MG63 (cell line): ENCODE data around the gene NHERF1. TPM values are rescaled to one million over a fixed set of nuclear protein-coding genes. Genes with fewer than 3 reads are reported as not detected.

ENCODE experiments used
- DNase-seq: peaks from one replicate; pipeline ENCODE4 v3.0.0-alpha.2; 2020
- H3K27me3 ChIP-seq: fragments of 250-450 bp; sonication (Bioruptor Pico); 2 replicates; pipeline ENCODE4 v1.5.1; 2020; ENCODE audit warnings: mild to moderate bottlenecking, moderate library complexity
- H3K36me3 ChIP-seq: fragments of 250-450 bp; sonication (Bioruptor Pico); 2 replicates; pipeline ENCODE4 v1.5.1; 2020; ENCODE audit warnings: mild to moderate bottlenecking, moderate library complexity
- H3K4me3 ChIP-seq: fragments of 250-450 bp; sonication (Bioruptor Pico); 2 replicates; pipeline ENCODE4 v1.5.1; 2020; ENCODE audit warnings: mild to moderate bottlenecking, moderate library complexity
- H3K9me3 ChIP-seq: fragments of 250-450 bp; sonication (Bioruptor Pico); 2 replicates; pipeline ENCODE4 v1.5.1; 2020; ENCODE audit warnings: mild to moderate bottlenecking, moderate library complexity
- total RNA-seq: library from RNA; depleted of rRNA; stranded (reverse); fragments of >200 nt; shearing (Covaris generic); gene quantifications from 2 replicates; pipeline ENCODE4 v1.2.3, GENCODE V29; 2014; ENCODE audit warnings: low replicate concordance

The NHERF1 gene
- total RNA-seq, 1 experiment from 2014 or later = 150 TPM

DNA sequence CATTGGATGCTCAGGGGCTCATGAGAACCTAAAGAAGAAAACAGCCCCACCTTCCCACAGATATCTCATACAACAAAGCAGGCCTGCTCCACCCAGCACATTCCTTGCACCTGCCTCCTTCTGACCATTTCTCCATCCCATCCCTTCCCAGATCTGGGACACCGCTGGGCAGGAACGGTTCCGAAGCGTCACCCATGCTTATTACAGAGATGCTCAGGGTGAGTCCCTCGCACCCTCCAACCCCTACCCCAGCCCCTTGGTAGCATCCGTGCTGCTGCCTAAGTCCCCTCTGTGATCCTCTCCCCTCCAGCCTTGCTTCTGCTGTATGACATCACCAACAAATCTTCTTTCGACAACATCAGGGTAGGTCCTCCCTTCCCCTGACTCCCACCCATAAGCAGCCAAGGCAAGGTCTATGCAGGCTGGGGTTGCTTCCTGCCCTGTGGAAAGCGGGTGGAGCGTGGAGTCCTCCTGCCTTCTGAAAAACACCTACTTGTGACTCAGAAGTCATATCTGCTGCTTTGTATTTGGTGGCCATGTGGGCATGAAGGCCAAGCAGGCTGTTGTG is 5.4 kb upstream of the NHERF1 start:
- no peaks in the 10 kb centered on the region for H3K9me3 ChIP-seq
- H3K27me3 ChIP-seq = peaks cover 2% of the 10 kb centered on the region; the same call in 1 of the 2 replicates
- H3K36me3 ChIP-seq = no peaks in the 10 kb centered on the region
- H3K4me3 ChIP-seq = no peak overlapping the region
- no peak for DNase-seq

- Histone ChIP-seq H3K9me3 (no peaks in the 10 kb centered on the region), H3K4me3 (no peak overlapping the region), H3K36me3 (no peaks in the 10 kb centered on the region), H3K27me3 (no peaks in the 10 kb centered on the region)
- DNase-seq = no peak
Observed at GRCh38 chr17:74743755-74744154, 4.7 kb upstream of the NHERF1 start.

GRCh38 chr17:74744349-74744713 is 4.1 kb upstream of the NHERF1 start:
- DNase-seq = no peak
- H3K9me3 ChIP-seq = no peaks in the 10 kb centered on the region
- H3K27me3 ChIP-seq = no peaks in the 10 kb centered on the region
- H3K36me3 ChIP-seq = peaks cover under 1% of the 10 kb centered on the region
- no peak overlapping the region for H3K4me3 ChIP-seq

DNA sequence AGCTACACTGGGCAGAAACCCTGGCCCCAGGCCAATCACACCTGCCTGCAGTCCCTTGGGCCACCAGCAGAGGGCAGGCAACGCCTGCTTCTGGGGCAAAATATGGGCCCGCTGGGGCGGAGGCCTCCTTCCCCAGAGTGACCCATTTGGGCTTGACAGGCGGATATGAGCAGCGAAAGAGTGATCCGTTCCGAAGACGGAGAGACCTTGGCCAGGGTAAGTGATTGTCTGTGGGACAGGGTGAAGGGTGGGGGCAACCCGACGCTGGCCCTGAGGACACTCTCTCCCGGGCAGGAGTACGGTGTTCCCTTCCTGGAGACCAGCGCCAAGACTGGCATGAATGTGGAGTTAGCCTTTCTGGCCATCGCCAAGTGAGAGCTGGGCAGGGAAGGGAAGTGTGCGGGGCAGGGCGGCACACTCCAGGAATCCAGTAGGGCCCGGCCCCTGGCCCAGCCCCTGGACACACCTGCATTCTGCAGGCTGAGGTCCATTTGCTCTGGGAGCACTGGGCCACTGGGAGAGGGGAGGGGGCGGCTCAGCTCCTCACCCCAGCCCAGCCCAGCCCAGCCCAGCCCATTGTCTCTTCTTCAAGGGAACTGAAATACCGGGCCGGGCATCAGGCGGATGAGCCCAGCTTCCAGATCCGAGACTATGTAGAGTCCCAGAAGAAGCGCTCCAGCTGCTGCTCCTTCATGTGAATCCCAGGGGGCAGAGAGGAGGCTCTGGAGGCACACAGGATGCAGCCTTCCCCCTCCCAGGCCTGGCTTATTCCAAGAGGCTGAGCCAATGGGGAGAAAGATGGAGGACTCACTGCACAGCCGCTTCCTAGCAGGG is 3.5 kb upstream of the NHERF1 start:
- peak; percentile 68 for DNase-seq
- no peaks in the 10 kb centered on the region for H3K9me3 ChIP-seq
- no peak overlapping the region for H3K4me3 ChIP-seq
- H3K36me3 ChIP-seq = peaks cover 7% of the 10 kb centered on the region
- H3K27me3 ChIP-seq = no peaks in the 10 kb centered on the region

GRCh38 chr17:74745548-74746177 is 2.8 kb upstream of the NHERF1 start:
- no peak for DNase-seq
- Histone ChIP-seq H3K4me3 (no peak overlapping the region), H3K36me3 (peaks cover 11% of the 10 kb centered on the region), H3K27me3 (no peaks in the 10 kb centered on the region), H3K9me3 (no peaks in the 10 kb centered on the region)

DNA sequence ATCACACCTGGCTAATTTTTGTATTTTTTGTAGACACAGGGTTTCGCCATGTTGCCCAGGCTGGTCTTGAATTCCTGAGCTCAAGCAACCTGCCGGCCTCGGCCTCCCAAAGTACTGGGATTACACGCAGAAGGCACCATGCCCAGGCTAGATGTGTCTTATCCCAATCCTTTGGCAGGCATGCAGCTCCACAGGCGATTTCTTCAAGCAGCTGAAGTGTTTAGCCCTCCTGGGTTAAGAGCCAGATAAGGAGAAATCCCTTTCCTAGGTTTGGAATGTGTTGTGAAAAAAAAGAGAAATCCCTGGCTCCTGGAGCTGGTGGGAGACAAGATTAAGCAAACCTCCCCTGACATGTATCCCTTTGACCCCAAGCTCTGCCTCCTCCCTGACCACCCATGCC is 2.1 kb upstream of the NHERF1 start:
- DNase-seq = peak; percentile 45
- Histone ChIP-seq H3K9me3 (no peaks in the 10 kb centered on the region), H3K27me3 (no peaks in the 10 kb centered on the region), H3K4me3 (no peak overlapping the region), H3K36me3 (peaks cover 18% of the 10 kb centered on the region)

DNA sequence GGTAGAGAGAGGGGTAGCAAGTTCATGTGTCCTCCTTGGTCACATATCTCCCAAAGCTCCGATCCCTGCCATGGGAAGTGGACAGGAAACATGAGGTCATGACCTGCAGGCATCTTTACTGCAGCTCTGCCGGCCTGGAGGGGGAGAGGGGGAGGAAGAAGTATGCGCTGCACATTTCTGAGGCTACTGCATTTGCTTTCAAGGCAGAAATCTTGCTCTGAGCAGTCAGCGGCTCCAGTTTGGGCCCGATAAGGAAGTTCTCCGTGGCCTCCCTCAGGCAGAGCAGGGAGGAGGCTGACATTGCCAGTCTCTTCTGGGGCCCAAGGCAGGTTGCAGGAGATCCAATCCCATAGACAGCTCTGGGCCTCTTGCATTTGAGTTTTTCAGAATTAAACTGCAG is 1.5 kb upstream of the NHERF1 start:
- peaks cover 19% of the 10 kb centered on the region for H3K36me3 ChIP-seq
- DNase-seq = no peak
- no peaks in the 10 kb centered on the region for H3K9me3 ChIP-seq
- no peaks in the 10 kb centered on the region for H3K27me3 ChIP-seq
- H3K4me3 ChIP-seq = no peak overlapping the region

DNA sequence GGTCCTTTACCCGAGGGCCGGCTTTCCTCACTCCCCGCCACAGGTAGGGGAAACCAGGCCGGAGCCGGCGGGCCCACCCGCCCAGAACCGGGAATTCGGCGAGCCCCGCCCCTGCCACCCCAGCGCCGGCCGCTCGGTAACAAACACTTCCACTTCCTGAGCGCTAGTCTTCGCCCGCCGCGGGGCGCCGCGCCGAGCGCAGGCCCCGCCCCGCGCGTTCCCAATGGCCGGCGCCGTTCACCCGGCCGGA is 224 bp upstream of the NHERF1 start:
- Histone ChIP-seq H3K36me3 (peaks cover 29% of the 10 kb centered on the region), H3K9me3 (no peaks in the 10 kb centered on the region), H3K4me3 (peak overlapping the region; percentile 99), H3K27me3 (no peaks in the 10 kb centered on the region)
- no peak for DNase-seq

GRCh38 chr17:74749279-74750038 is 1.0 kb downstream of the NHERF1 start:
- Histone ChIP-seq H3K9me3 (no peaks in the 10 kb centered on the region), H3K4me3 (peak overlapping the region; percentile 99), H3K36me3 (peaks cover 30% of the 10 kb centered on the region), H3K27me3 (no peaks in the 10 kb centered on the region)
- DNase-seq = no peak

GRCh38 chr17:74750039-74750326 is 1.6 kb downstream of the NHERF1 start:
- Histone ChIP-seq H3K9me3 (no peaks in the 10 kb centered on the region), H3K4me3 (peak overlapping the region; percentile 99), H3K27me3 (no peaks in the 10 kb centered on the region), H3K36me3 (peaks cover 35% of the 10 kb centered on the region)
- DNase-seq = no peak

DNA sequence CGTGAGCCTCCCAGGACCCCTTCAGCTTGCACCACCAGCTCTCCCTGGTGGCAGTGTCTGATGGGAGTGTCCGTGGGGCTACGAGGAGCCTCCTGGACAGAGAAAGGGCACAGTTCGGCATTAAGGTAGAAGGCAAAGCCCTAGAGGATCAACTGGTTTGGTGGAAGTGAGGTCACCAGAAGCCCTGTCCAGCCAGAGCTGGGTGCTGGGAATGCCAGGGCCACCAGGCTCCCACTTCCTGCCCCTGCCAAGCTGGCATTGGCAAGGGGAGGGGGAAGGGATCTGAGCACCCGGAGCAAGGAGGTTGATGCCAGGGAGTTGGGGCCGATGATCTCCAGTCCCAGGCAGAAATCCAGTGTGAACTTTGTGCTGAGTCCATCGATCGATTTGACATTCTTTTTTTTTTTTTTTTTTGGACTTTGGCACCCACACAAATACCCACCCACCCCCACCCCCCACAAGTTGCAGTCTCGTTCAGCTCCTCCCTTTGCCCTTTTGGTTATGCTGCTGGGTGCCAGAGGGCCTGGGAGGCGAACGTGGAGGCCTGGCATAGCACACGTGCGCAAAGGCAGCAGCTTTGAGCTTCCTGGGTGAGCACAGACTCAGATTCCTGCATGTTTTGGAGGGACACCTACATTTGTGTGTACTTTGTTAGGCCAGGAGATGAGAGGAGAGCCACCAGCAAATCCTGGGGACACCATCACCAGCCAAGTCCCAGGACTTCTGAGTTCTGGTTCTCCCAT is 2.1 kb downstream of the NHERF1 start:
- Histone ChIP-seq H3K27me3 (no peaks in the 10 kb centered on the region), H3K36me3 (peaks cover 40% of the 10 kb centered on the region), H3K9me3 (no peaks in the 10 kb centered on the region), H3K4me3 (peak overlapping the region; percentile 99)
- peak; percentile 88 for DNase-seq

DNA sequence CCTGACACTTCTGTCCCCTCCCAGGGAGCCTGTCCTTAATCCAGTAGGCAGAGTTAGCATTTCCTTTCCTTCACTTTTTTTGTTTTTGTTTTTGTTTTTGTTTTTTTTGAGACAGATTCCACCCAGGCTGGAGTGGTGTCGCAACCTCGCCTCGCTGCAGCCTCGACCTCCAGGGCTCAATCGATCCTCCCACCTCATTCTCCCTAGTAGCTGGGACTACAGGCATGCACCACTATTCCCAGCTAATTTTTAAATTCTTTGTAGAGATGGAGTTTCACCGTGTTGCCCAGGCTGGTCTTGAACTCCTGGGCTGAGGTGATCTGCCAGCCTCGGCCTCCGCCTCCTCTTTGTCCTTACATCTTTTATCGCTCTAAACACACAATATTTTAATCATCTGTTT is 4.0 kb downstream of the NHERF1 start:
- Histone ChIP-seq H3K4me3 (no peak overlapping the region), H3K36me3 (peaks cover 44% of the 10 kb centered on the region), H3K27me3 (no peaks in the 10 kb centered on the region), H3K9me3 (no peaks in the 10 kb centered on the region)
- DNase-seq = no peak

DNA sequence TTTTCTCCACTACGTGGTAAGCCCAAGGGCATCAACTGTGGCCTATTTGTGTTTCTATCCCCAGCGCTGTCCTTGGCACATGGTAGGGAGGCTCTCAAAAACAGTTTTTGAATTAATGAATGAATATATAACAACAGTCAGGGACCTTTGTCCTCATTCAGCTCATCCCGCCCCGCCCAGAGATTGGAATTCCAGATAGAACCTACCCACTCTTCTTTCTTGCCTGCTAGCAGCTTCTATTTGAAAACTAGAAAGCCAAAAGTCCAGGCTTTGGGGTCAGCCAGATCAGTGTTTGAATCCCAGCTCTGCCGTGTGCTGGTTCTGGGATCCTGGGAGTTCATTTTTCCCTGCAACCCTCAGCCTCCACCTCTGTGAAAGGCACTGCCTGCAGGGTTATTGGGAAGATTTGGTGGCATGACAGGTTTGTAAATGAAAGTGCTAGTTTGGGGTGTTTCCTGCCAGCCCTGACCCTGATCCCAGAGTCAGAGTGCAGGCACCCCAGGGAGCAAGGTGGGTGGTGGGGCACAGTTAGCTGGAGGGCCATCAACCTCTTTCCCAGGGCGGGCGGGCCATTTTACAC is 4.5 kb downstream of the NHERF1 start:
- DNase-seq = no peak
- no peaks in the 10 kb centered on the region for H3K9me3 ChIP-seq
- H3K36me3 ChIP-seq = peaks cover 44% of the 10 kb centered on the region
- no peaks in the 10 kb centered on the region for H3K27me3 ChIP-seq
- H3K4me3 ChIP-seq = no peak overlapping the region

DNA sequence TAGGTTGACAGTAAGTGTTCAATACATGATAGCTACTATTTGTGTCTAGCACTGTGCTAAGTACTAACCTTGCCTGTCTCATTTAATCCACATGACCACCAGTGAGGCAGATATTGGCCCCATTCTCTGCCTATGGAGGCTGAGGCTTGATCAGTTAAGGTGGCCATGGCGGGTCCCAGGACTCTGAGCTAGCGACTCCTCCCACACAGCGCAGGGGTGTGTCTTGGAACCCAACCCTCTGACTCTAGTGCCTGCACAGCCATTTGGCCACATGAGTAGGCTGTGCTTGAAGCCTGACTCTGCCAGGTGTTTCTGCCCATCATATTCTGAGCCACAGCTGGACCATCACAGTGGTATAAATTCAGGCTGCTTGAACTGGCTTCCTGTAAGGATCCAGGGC is 6.4 kb downstream of the NHERF1 start:
- Histone ChIP-seq H3K9me3 (no peaks in the 10 kb centered on the region), H3K4me3 (no peak overlapping the region), H3K27me3 (no peaks in the 10 kb centered on the region), H3K36me3 (peaks cover 48% of the 10 kb centered on the region)
- no peak for DNase-seq

DNA sequence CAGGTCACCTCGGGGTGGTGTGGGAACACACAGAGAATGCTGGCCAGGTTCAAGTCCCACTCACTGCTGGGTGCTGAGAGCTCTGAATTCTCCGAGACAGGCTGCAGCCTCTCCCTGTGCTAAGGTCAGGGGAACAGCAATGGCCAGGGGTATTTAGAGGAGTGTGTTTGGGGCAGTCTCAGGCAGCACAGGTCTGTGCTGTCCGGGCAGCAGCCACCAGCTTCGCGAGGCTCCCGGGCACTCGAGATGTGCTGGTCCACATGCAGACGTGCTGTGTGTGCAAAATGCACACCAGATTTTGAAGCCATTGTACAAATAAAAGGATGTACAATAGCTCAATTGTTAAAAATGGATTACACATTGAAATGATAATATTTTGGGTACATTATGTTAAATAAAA is 7.1 kb downstream of the NHERF1 start:
- no peak overlapping the region for H3K4me3 ChIP-seq
- H3K36me3 ChIP-seq = peaks cover 43% of the 10 kb centered on the region
- H3K9me3 ChIP-seq = no peaks in the 10 kb centered on the region
- no peaks in the 10 kb centered on the region for H3K27me3 ChIP-seq
- DNase-seq = no peak

- DNase-seq = no peak
- Histone ChIP-seq H3K36me3 (peaks cover 35% of the 10 kb centered on the region), H3K9me3 (no peaks in the 10 kb centered on the region), H3K27me3 (no peaks in the 10 kb centered on the region), H3K4me3 (no peak overlapping the region)
Observed at GRCh38 chr17:74756891-74757290, 8.5 kb downstream of the NHERF1 start.

- peak; percentile 55 for DNase-seq
- H3K4me3 ChIP-seq = no peak overlapping the region
- H3K27me3 ChIP-seq = no peaks in the 10 kb centered on the region
- peaks cover 32% of the 10 kb centered on the region for H3K36me3 ChIP-seq
- H3K9me3 ChIP-seq = no peaks in the 10 kb centered on the region
Observed at GRCh38 chr17:74757502-74757901, 9.1 kb downstream of the NHERF1 start.
